ENCODE results near the gene SHD.
"Not testable (repeated sequence)": the region's sequence is repeated elsewhere in the genome, so short reads cannot be mapped to it uniquely, and the experiment has no call there.

SHD gene

DNA sequence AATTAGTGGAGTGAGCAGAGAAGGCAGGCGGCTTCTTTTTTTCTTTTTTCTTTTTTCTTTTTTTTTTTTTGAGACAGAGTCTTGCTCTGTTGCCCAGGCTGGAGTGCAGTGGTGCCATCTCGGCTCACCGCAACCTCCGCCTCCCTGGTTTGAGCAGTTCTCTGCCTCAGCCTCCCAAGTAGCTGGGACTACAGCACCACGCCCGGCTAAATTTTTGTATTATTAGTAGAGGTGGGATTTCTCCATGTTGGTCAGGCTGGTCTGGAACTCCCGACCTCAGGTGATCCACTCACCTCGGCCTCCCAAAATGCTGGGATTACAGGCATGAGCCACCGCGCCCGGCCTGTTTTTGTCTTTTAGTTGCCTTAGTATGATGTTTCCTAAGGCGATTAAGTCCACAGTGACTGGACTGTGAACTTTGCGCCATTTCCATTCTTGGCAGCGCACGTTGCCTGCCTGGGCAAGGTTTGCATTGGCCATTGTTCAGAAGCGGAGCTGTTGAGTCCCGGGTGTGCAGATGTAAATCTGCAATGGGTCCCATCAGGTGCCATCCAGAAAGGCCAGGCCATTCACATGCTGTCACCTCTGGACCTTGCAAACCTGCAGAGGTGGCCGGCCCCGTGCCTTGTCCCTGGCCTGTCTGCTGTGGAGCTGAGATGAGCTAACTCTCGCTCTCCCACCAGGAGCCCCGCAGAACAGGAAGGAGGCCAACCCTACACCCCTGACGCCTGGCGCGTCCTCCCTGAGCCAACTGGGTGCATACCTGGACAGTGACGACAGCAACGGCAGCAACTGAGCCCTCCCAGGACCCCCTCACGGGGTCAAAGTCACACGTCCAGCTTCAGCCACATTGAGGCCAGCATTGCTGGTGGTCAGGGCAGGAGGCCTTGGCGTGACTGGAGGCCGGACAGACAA, 10.9 kb upstream of the SHD start:
- FAIRE-seq, result no peak

DNA sequence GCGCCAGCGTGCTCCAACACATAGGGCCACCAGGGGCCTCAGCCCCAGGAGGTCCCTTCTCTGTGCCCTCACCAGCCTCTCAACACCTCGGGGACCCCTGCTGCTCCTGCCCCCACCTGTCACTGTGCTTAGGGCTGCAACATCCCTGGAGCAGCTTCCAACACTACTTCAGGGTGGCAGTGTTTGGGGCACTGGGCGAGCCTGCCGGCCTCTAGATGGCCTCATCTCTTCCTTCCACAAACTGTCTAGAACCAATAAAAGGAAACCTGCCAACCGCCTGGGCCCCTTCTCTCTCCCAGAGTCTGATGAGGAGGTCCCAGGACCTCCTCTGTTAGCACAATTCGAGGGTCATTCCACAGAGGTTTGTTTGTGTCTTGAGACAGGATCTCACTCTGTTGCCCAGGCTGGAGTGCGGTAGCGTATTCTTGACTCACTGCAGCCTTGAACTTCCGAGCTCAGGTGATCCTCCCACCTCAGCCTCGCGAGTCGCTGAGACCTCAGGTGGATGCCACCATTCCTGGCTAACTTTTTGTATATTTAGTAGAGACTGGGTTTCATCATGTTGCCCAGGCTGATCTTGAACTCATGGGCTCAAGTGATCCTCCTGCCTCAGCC, 10.1 kb upstream of the SHD start:
- FAIRE-seq, result no peak

DNA sequence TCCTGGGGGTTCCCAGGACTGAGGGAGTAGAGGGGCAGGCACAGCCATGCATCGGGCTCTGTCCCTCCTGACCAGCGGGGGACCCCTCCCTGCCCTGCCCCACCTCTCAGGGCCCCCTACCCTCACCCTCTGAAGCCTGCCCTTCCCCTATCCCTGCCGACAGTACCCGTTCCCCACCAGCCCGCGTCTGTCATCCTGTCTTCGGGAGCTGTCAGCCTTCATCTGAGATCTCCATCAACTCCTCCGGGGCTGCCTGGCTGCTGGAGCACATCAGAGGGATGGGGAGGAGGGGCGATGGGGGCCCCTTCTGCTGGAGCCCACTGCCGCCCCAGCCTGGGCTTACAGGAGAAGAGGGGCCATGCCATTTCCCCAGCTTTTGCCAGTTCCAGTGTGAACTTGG, 6.2 kb upstream of the SHD start:
- FAIRE-seq, result no peak

DNA sequence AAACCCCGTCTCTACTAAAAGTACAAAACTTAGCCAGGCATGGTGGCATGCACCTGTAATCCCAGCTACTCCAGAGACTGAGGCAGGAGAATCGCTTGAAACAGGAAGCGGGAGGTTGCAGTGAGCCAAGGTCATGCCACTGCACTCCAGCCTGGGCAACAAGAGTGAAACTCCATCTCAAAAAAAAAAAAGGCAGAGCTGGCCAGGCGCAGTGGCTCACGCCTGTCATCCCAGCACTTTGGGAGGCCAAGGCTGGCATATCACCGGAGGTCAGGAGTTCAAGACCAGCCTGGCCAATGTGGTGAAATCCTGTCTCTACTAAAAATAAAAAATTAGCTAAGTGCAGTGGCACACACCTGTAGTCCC, 4.8 kb upstream of the SHD start:
- FAIRE-seq, result not testable (repeated sequence)

GRCh38 chr19:4277191-4277696, 1.8 kb upstream of the SHD start:
- no peak for FAIRE-seq

DNA sequence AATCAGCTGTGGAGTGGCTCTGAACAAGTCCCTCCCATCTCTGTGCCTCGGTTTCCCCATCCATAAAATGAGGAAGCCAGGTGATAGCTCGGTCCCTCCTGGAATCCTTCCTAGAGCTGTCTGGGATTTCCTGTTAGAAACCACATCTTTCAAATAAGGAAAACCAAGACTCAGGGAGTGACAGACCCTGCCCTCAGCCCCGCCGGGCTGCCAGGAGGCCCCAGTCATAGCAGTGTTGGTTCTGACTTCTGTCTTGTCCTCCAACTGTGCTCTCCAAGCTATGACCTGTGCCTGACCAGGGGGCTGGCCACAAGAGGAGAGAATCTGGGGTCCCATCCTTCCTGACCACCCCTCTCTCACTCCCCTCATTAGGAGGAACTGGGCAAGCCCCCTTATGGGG, 1.1 kb upstream of the SHD start:
- FAIRE-seq, result no peak

- no peak for FAIRE-seq
Measured at GRCh38 chr19:4279267-4279529, 132 bp downstream of the SHD start.

DNA sequence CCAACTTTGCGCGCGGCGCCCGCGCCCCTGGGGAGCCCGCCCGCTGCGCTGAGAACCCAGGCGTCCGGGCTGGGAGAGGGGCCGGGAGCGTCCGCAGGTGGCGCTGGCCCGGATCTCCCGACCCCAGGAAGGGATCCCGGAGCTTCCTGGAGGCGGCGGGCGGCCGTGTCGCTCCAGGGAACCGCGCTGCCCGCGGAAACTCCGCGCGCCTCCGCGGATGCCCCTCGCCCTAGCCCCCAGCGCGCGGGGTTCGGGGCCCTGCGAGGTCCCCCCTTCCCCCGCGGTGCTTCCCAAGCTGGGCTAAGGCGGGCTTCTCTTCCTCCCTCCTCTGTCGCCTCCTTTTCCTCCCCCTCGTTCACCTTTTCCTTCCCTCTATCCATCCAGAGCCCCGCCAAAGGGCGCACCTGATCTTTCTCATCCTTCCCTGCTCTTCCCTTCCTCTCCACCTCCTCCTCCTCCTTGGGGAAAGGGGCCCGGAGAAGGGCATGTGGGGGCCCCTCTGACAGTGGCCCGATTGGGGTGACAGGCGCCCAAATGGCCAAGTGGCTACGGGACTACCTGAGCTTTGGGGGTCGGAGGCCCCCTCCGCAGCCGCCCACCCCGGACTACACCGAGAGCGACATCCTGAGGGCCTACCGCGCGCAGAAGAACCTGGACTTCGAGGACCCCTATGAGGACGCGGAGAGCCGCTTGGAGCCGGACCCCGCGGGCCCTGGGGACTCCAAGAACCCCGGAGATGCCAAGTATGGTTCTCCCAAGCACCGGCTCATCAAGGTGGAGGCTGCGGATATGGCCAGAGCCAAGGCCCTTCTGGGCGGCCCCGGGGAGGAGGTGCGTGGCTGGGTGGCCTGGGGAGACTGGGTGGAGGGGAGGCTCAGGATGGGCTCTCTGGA, 710 bp downstream of the SHD start:
- FAIRE-seq, result no peak

DNA sequence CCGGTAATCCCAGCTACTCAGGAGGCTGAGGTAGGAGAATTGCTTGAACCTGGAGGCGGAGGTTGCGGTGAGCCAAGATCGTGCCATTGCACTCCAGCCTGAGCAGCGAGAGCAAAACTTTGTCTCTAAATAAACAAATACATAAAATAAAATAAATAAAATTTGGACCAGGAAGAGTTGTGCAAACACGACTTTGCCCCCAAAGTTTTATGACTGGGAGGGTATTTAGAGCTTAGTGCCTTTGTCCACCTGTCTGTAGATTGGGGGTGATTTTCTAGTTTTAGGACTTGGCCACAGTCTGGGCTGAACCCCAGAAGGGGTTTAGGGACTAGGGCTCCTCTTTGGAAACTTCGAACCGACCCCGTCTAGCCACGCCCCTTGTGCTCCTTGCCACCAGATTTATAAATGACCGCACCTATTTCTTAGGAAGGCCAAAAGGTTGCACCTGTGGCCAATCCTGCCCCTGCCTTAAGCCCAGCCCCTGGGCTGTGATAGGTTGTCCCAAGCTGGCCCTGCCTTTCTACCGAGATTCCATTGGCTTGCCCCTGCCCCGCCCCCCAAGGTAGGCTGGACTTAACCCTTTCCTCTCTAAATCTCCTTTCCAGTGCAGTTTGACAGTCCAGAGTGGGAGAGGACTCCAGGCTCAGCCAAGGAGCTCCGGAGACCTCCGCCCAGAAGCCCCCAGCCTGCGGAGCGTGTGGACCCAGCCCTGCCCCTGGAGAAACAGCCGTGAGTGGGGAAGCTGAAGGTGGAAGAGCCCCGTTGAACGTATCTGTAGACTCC, 5.3 kb downstream of the SHD start:
- no peak for FAIRE-seq

- FAIRE-seq, result no peak
Measured at GRCh38 chr19:4284974-4285373, 5.9 kb downstream of the SHD start.

DNA sequence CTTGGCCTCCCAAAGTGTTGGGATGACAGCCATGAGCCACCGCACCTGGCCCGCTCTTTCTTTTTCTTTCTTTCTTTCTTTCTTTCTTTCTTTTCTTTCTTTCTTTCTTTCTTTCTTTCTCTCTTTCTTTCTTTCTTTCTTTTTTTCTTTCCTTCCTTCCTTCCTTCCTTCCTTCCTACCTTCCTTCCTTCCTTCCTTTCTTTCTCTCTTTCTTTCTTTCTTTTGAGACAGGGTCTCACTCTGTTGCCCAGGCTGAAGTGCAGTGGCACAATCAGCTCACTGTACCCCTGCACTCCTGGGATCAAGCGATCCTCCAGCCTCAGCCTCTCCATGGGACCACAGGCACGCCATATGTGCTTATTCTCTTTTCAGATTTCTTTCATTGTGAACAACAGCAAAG, 7.1 kb downstream of the SHD start:
- FAIRE-seq, result not testable (repeated sequence)

DNA sequence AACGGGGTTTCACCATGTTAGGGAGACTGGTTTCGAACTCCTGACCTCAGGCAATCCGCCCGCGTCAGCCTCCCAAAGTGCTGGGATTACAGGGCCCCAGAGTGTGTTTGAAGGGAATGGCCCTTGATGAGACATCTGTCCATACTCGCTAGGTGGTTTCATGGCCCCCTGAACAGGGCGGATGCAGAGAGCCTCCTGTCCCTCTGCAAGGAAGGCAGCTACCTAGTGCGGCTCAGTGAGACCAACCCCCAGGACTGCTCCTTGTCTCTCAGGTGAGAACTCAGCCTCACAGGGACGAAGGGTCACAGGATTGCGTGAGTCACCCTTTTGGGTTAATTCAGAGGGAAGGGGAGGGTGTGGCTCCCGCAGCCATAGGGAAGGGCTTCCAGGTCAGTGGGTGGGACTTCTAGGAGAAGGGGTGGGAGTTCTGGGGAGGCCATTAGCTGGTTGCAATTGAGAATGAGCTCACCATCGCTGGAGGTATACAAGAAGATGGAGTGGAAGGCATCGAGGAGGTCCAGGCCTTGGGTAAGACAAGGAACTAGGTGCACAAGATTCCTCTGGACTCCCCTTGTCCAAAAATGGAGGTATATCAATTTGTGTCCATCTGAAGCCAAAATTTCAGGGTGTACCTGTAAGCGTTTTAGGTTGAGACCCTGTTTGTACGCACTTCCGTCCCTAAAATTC, 9.2 kb downstream of the SHD start:
- no peak for FAIRE-seq

- FAIRE-seq, result no peak
Measured at GRCh38 chr19:4291184-4291732, 12.2 kb downstream of the SHD start.

DNA sequence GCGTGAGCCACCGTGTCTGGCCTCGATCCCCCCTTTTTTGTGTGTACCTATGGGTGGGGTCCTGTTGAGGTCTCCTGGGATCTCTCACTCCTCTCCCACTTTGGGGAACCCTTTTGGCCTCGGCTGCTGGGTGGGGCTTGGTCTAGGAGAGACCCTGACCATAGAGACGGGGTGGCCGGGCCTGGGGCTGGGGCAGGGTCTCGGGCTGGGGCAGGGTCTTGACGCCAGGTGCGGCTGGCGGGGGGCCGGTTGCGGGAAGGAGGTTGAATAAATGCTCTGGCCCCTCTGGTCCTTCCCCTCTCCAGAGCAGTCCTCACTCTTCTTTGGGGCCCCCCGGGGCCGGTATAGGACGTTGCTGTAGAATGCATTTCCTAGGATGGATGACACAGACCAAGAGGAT, 13.4 kb downstream of the SHD start:
- FAIRE-seq, result no peak

GRCh38 chr19:4294389-4294788, 15.3 kb downstream of the SHD start:
- no peak for FAIRE-seq

GRCh38 chr19:4295972-4296771, 17.1 kb downstream of the SHD start:
- no peak for FAIRE-seq

DNA sequence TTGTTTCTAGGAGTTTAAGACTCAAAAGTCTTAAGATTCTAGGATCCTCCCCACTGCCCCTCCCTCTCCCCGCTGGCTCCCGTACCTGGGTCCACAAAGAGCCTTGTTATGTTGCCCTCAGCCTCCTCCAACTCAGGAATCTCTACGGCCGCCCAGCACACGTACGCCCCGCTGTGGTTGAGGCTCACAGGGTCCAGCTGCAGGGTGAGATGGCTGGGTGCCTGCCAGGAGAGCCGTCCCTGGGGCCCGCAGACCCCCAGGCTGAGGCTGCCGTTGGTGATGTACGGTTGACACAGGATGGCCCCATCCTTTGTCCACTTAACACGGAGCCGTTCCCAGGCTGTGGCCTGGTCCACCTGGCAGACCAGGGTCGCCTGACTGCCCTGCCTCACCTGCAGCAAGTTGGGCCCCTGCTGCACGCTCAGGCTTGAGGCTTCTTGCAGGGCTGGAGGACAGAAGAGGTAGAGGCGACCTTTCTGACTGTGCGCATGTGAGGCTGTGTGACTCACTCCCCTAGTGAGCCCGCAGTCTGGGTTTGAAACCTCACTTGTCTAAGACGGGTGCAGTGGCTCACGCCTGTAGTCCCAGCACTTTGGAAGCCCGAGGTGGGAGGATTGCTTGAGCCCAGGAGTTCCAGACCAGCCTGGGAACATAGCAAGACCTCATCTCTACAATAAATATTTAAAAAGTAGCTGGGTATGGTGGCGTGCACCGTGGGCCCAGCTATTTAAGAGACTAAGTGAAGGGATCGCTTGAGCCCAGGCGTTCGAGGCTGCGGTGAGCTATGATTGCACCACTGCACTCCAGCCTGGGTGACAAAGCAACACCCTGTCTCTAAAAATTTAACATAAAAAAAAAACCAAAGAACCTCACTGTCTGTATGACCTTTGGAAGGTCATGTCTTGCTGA, 19.1 kb downstream of the SHD start:
- FAIRE-seq, result no peak

- no peak for FAIRE-seq
Measured at GRCh38 chr19:4298810-4299550, 19.9 kb downstream of the SHD start.

- FAIRE-seq, result no peak
Measured at GRCh38 chr19:4300589-4300988, 21.5 kb downstream of the SHD start.
